Stimulated activated naive CD8-positive, alpha-beta T cell treated with anti-CD3 and anti-CD28 coated beads, Interleukin-15, amount 100 ng/mL, for 72 hours (primary cell): ENCODE measurements around the gene UGT1A10.
A peak's percentile ranks its signal among the peaks of the same experiment; 100 is the strongest.
"Not testable (repeated sequence)": the region's sequence is repeated elsewhere in the genome, so short reads cannot be mapped to it uniquely, and the experiment has no call there.

Experiments used
- ATAC-seq: fragments of 150-1000 bp; cut with Tn5 transposase; 2 replicates; pipeline ENCODE4 v1.10.0; 2021; ENCODE audit warnings: mild to moderate bottlenecking, moderate library complexity
- DNase-seq, 2 donors: peaks; one replicate each; pipeline ENCODE4 v3.0.0; 2021 to 2022
- H3K27ac Mint-ChIP-seq, 2 donors: one replicate each; pipeline ENCODE4 v1.8.0; 2022; ENCODE audit warnings: mild to moderate bottlenecking in 2 of 2, mixed read lengths in 2 of 2, moderate library complexity in 2 of 2
- H3K27me3 Mint-ChIP-seq: one replicate; pipeline ENCODE4 v1.8.0; 2022; ENCODE audit warnings: mixed read lengths
- H3K4me1 Mint-ChIP-seq: one replicate; pipeline ENCODE4 v1.8.0; 2022; ENCODE audit warnings: mild to moderate bottlenecking, mixed read lengths
- H3K4me3 Mint-ChIP-seq, 2 donors: one replicate each; pipeline ENCODE4 v1.8.0; 2022; ENCODE audit warnings: mild to moderate bottlenecking in 2 of 2, mixed read lengths in 2 of 2, moderate library complexity in 1 of 2
- H3K9me3 Mint-ChIP-seq, 2 donors: one replicate each; pipeline ENCODE4 v1.8.0; 2022; ENCODE audit warnings: mixed read lengths in 2 of 2

The UGT1A10 gene

DNA sequence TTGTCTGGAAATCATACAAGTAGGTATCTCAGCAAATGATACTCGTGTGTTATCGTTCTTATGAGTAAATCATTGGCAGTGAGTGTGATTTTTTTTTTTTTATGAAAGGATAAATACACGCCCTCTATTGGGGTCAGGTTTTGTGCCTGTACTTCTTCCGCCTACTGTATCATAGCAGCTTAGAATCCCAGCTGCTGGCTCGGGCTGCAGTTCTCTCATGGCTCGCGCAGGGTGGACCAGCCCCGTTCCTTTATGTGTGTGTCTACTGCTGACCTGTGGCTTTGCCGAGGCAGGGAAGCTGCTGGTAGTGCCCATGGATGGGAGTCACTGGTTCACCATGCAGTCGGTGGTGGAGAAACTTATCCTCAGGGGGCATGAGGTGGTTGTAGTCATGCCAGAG is at the start of gene UGT1A10:
Gene UGT1A10, plus strand, starts transcription at position 143 of the 400 bp plus-strand sequence. Its CDS starts 75 bp downstream, at position 218.
- H3K4me1 Mint-ChIP-seq, DNase-seq, H3K4me3 Mint-ChIP-seq, H3K9me3 Mint-ChIP-seq, H3K27ac Mint-ChIP-seq, ATAC-seq: not testable (repeated sequence)
- peaks cover 10% of the 10 kb centered on the region for H3K27me3 Mint-ChIP-seq

DNA sequence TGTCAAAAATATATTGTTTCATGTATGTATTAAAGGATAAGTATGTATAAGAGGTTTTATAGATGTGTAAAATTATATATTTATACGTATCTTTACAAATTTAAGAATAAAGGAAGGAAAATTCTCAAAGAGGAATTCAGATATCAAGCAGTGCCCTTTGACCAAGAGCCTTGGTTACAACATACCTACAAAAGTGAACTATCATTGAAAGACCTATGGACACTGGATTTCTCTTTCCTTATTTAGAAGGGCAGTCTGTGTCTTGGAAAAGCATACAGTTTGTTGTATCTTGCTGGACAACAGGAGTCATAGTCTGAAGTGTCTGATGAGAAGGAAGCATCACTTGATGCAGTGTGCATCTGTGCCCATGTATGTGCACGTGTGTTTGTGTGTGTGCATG is 47.8 kb upstream of the UGT1A10 start:
- Mint-ChIP-seq H3K27me3 (peaks cover 18% of the 10 kb centered on the region), H3K9me3 (peaks cover 0 to 8% of the 10 kb centered on the region in 2 donors), H3K27ac (no peak overlapping the region), H3K4me3 (no peak overlapping the region), H3K4me1 (no peaks in the 10 kb centered on the region)
- no peak for ATAC-seq
- DNase-seq = no peak

DNA sequence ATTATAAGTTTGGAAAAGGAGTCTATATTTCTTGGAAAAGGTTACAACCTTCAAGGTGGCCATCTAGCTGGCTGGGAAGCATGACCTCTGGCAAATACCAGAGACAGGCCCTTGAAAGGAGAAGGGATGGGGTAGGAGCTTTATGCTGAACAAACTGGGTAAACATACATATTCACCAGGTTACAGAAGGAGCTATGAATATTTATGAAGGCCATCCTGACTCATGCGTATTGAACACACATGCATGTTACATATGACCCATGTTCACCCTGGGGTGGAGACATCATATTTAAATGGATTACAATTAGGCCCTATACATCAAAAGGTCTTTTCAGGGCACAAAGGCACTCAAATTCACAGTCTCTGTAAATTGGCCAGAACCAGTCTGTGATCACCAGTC is 43.5 kb upstream of the UGT1A10 start:
- not testable (repeated sequence) for H3K27me3 Mint-ChIP-seq, H3K27ac Mint-ChIP-seq, DNase-seq, H3K4me3 Mint-ChIP-seq, H3K9me3 Mint-ChIP-seq, ATAC-seq, H3K4me1 Mint-ChIP-seq

DNA sequence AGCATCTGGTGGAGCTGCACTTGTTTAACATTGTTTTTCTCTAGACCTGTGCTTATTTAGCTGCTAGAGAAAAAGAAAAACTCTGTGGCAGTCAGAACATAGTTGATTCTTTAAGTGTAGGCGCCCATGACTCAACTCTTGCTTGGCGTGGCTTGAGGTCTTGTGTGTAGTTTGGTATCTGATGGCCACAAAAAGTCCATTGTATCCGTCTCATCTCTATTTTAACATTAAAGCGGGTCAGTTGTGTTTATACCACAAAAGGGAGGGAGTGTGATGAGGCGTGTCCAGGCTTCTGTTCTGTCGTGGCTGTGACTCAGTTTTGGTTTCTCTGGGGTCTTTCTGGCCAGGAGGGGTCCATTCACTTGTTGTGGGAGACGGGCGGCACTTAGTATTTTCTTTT is 43.0 kb upstream of the UGT1A10 start:
- no peaks in the 10 kb centered on the region for H3K9me3 Mint-ChIP-seq
- H3K27me3 Mint-ChIP-seq = peaks cover 7% of the 10 kb centered on the region
- no peak for ATAC-seq
- DNase-seq = no peak
- H3K27ac Mint-ChIP-seq = no peak overlapping the region
- H3K4me3 Mint-ChIP-seq = no peak overlapping the region
- H3K4me1 Mint-ChIP-seq = no peaks in the 10 kb centered on the region

DNA sequence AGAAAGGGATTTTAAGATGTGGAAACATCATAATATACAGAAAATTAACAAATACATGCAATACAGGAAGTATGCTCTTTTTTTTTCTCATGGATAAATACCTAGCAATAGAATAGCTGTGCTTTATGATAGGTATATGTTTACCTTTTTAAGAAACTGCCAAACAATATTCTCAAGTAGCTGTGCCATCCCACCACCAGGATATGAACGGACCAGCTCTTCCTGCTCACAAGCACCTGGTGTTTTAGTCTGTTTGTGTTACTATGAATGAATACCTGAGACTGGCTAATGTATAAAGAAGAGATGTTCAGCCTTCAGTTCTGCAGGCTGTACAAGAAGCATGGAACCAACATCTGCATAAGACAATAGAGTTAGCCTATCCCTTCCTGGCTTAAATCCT is 38.7 kb upstream of the UGT1A10 start:
- ATAC-seq (no peak), DNase-seq (no peak)
- no peak overlapping the region for H3K27ac Mint-ChIP-seq
- no peaks in the 10 kb centered on the region for H3K4me1 Mint-ChIP-seq
- peaks cover 23% of the 10 kb centered on the region for H3K27me3 Mint-ChIP-seq
- H3K4me3 Mint-ChIP-seq = no peak overlapping the region
- H3K9me3 Mint-ChIP-seq = peaks cover 0 to 2% of the 10 kb centered on the region in 2 donors

DNA sequence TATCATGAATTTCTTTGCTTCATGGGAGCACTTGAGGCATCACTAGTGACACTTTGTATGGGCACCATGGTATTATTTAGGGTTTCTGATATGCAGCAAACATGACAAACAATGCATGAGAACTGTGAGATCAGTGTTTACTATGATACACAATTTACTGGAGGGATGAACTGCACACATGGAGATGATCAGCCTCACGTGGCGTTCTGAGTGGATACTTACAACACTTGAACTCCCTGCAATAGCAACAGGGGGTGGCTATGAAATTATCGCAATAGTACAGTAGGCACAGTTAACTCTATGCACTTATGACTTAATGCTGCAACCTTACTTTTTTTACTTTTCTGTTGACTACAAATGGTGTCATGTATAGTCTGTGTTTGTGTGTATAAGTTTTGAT is 37.3 kb upstream of the UGT1A10 start:
- H3K4me3 Mint-ChIP-seq = no peak overlapping the region
- peaks cover 0 to 5% of the 10 kb centered on the region in 2 donors for H3K9me3 Mint-ChIP-seq
- no peak for ATAC-seq
- H3K4me1 Mint-ChIP-seq = no peaks in the 10 kb centered on the region
- no peak for DNase-seq
- peaks cover 29% of the 10 kb centered on the region for H3K27me3 Mint-ChIP-seq
- H3K27ac Mint-ChIP-seq = no peak overlapping the region

DNA sequence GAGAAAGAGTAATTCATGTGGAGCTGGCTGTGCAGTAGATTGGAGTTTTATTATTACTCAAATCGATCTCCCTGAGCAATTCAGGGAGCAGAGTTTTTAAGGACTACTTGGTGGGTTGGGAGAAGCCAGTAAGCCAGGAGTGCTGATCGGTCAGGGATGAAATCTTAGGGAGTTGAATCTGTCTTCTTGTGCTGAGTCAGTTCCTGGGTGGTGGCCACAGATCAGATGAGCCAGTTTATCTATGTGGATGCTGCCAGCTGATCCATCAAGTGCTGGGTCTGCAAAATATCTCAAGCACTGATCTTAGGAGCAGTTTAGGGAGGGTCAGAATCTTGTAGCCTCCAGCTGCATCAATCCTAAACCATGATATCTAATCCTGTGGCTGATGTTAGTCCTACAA is 35.9 kb upstream of the UGT1A10 start:
- no peak overlapping the region for H3K4me3 Mint-ChIP-seq
- H3K4me1 Mint-ChIP-seq = no peaks in the 10 kb centered on the region
- DNase-seq = no peak
- no peak overlapping the region for H3K27ac Mint-ChIP-seq
- peaks cover 21% of the 10 kb centered on the region for H3K27me3 Mint-ChIP-seq
- ATAC-seq = no peak
- peaks cover 0 to 5% of the 10 kb centered on the region in 2 donors for H3K9me3 Mint-ChIP-seq

DNA sequence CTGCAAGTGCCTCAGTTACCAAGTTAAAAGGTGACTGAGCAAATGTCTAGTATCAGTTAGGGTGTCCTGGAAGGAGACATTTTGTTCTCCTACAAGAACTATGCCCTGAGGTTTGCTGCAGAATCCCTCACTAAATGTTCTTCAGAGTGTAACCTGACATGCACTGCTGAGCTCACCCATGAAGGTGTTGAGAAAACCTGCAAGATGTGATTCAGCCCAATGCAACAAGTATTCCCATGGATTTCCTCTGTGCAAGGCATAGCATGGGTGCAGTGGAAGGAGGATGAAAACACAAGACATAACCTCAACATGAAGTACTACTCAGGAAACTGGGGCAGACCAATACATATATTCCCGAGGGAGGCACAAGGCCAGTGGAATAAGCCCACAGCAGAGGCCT is 34.2 kb upstream of the UGT1A10 start:
- Mint-ChIP-seq H3K27me3 (peaks cover 21% of the 10 kb centered on the region), H3K4me3 (no peak overlapping the region), H3K9me3 (peaks cover 0 to 5% of the 10 kb centered on the region in 2 donors), H3K4me1 (no peaks in the 10 kb centered on the region), H3K27ac (no peak overlapping the region)
- no peak for ATAC-seq
- DNase-seq = no peak

DNA sequence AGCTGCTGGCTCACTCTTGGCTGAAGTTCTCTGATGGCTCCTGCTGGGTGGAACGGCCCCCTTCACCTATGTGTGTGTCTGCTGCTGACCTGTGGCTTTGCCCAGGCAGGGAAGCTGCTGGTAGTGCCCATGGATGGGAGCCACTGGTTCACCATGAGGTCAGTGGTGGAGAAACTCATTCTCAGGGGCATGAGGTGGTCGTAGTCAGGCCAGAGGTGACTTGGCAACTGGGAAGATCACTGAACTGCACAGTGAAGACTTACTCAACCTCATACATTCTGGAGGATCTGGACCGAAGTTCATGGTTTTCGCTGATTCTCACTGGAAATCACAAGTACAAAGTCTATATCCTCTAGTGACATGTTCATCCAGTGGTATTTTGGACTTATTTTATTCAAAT is 32.7 kb upstream of the UGT1A10 start:
- Mint-ChIP-seq H3K27ac (no peak overlapping the region), H3K4me3 (no peak overlapping the region), H3K4me1 (no peaks in the 10 kb centered on the region), H3K9me3 (peaks cover 0 to 5% of the 10 kb centered on the region in 2 donors), H3K27me3 (peaks cover 21% of the 10 kb centered on the region)
- ATAC-seq (no peak), DNase-seq (no peak)

DNA sequence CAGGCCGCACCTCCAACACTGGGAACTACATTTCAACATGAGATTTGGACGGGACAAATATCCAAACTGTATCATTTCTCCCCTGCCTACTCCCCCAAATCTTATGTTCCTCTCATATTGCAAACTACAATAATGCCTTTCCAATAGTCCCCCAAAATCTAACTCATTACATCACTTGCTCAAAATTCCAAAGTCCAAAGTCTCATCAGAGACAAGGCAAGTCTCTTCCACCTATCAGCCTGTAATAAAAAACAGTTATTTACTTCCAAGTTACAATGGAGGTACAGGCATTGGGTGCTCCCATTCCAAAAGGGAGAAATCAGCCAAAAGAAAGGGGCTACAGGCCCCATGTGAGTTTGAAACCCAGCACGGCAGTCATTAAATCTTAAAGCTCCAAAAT is 31.4 kb upstream of the UGT1A10 start:
- ATAC-seq (no peak), DNase-seq (no peak)
- H3K27me3 Mint-ChIP-seq = peaks cover 20% of the 10 kb centered on the region
- H3K4me1 Mint-ChIP-seq = no peaks in the 10 kb centered on the region
- no peak overlapping the region for H3K4me3 Mint-ChIP-seq
- no peak overlapping the region for H3K27ac Mint-ChIP-seq
- peaks cover 0 to 5% of the 10 kb centered on the region in 2 donors for H3K9me3 Mint-ChIP-seq

DNA sequence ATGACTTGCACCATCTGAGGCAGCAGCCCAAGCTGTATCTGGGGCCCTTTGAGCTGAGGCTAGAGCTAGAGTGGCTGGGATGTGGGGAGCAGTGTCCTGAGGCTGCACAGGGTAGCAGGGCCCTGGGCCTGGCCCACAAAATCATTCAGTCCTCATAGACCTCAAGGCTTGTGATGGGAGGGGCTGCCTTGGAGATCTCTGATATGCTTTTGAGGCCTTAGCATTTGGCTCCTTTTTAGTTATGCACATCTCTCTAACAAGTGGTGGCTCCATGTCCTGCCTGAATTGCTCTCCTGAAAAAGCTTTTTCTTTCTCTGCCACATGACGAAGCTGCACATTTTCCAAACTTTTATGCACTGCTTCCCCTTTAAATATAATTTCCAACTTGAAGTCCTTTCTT is 30.6 kb upstream of the UGT1A10 start:
- H3K4me1 Mint-ChIP-seq = no peaks in the 10 kb centered on the region
- peaks cover 13% of the 10 kb centered on the region for H3K27me3 Mint-ChIP-seq
- DNase-seq (no peak), ATAC-seq (no peak)
- no peak overlapping the region for H3K4me3 Mint-ChIP-seq
- H3K27ac Mint-ChIP-seq = no peak overlapping the region
- peaks cover 4 to 13% of the 10 kb centered on the region in 2 donors for H3K9me3 Mint-ChIP-seq

DNA sequence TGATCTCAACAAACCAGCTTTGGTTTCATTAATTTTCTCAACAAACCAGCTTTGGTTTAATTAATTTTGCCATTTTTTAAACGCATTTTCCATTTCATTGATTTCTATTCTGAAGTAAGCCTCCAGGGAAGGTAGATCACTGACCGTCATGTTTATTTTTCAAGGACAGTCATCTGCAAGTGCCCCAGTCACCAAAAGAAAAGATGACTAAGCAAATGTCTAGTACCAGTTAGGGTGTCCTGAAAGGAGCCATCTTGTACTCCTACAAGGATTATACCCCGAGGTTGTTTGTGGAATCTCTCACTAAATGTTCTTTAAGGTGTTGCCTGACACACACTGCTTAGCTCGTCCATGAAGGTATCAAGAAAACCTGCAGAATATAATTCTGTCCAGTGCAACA is 25.0 kb upstream of the UGT1A10 start:
- no peak overlapping the region for H3K4me3 Mint-ChIP-seq
- H3K27me3 Mint-ChIP-seq = peaks cover 34% of the 10 kb centered on the region
- H3K27ac Mint-ChIP-seq = no peak overlapping the region
- DNase-seq (no peak), ATAC-seq (no peak)
- peaks cover 30 to 31% of the 10 kb centered on the region in 2 donors for H3K9me3 Mint-ChIP-seq
- H3K4me1 Mint-ChIP-seq = no peaks in the 10 kb centered on the region

DNA sequence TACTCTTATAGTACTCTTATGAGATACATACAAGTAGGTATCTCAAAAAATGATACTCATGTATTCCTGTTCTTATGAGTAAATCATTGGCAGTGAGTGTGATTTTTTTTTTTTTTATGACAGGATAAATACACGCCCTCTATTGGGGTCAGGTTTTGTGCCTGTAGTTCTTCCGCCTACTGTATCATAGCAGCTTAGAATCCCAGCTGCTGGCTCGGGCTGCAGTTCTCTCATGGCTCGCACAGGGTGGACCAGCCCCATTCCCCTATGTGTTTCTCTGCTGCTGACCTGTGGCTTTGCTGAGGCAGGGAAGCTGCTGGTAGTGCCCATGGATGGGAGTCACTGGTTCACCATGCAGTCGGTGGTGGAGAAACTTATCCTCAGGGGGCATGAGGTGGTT is 18.8 kb upstream of the UGT1A10 start, which contains the start of gene UGT1A8:
Gene UGT1A8, plus strand, starts transcription at position 158 of the 400 bp plus-strand sequence. Its CDS starts 75 bp downstream, at position 233.
- H3K4me3 Mint-ChIP-seq, ATAC-seq, DNase-seq, H3K4me1 Mint-ChIP-seq: not testable (repeated sequence)
- H3K27me3 Mint-ChIP-seq = peaks cover 55% of the 10 kb centered on the region
- H3K27ac Mint-ChIP-seq = peak within 1 kb of the TSS in 1 of 2 donors; percentile 55
- H3K9me3 Mint-ChIP-seq = peaks cover 10 to 19% of the 10 kb centered on the region in 2 donors

DNA sequence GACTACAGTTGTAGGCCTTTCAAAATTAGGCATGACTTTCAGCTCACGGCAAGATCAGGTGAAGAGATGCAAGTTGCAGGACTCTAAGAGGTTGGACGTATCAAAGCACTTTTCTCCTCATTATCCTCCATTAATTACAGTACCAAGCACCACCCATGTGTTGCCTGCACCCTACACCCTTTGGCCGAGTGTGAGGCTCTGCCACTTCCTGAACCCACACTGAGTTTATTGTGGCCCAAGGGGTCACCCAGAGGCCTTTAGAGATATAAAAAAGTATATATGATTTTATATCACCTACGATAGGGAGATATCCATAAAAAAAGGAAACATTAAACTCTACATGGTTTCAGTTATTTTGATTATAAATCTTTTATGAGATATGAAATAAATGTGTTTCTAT is 16.0 kb upstream of the UGT1A10 start:
- ATAC-seq (no peak), DNase-seq (no peak)
- Mint-ChIP-seq H3K27ac (no peak overlapping the region), H3K4me1 (no peaks in the 10 kb centered on the region), H3K27me3 (peaks cover 39% of the 10 kb centered on the region), H3K9me3 (peaks cover 8% of the 10 kb centered on the region in 2 donors), H3K4me3 (no peak overlapping the region)

DNA sequence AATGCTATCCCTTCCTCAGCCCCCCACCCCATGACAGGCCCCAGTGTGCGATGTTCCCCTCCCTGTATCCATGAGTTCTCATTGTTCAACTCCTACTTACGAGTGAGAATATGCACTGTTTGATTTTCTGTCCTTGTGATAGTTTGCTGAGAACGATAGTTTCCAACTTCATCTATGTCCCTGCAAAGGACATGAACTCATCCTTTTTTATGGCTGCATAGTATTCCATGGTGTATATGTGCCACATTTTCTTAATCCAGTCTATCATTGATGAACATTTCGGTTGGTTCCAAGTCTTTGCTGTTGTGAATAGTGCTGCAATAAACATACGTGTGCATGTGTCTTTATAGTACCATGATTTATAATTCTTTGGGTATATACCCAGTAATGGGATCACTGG is 14.4 kb upstream of the UGT1A10 start:
- H3K4me1 Mint-ChIP-seq, H3K27ac Mint-ChIP-seq, H3K9me3 Mint-ChIP-seq, ATAC-seq, DNase-seq, H3K4me3 Mint-ChIP-seq: not testable (repeated sequence)
- H3K27me3 Mint-ChIP-seq = peaks cover 29% of the 10 kb centered on the region

DNA sequence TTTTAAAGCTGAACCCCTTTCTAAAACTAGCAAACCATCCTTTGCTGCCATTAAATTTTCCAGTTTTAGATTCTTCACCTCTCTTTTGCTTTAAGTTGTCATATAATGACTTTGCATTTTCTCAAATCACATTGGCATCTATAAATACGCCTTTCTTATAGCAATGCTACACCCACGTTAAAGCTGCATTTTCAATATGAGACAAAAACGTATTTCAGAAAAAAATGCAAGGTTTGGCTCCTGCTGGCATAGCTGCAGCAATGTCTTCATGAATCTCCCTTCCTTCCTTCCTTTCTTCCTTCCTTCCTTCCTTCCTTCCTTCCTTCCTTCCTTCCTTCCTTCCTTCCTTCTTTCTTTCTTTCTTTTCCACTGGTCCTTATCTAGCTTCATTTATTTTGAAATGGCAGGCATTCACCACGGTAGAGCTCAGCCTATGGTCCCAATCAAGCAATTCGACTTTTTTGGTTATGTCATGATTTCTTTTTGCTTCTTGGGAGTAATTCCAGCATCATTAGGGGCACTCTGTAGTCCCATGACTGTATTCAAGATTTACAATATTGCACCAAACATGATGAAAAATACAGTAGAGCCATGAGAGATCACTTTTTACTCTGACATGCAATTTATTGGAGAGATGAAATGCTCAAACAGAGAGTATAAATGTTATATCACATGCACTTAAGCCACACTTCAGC is 8.8 kb upstream of the UGT1A10 start:
- Mint-ChIP-seq H3K27ac (no peak overlapping the region), H3K27me3 (peaks cover 24% of the 10 kb centered on the region), H3K4me1 (no peaks in the 10 kb centered on the region), H3K9me3 (peaks cover 25 to 34% of the 10 kb centered on the region in 2 donors), H3K4me3 (no peak overlapping the region)
- ATAC-seq = no peak
- DNase-seq = no peak

DNA sequence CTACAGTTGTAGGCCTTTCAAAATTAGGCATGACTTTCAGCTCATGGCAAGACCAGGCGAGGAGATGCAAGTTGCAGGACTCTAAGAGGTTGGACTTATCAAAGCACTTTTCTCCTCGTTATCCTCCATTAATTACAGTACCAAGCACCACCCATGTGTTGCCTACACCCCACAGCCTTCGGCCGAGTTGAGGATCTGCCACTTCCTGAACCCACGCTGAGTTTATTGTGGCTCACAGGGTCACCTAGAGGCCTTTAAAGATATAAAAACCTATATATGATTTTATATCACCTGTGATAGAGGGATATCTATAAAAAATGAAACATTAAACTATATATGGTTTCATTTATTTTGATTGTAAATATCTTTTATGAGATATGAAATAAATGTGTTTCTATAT is 2.6 kb downstream of the UGT1A10 start:
- no peak for DNase-seq
- no peak for ATAC-seq
- Mint-ChIP-seq H3K4me1 (peaks cover 8% of the 10 kb centered on the region), H3K4me3 (no peak overlapping the region), H3K27ac (no peak overlapping the region), H3K9me3 (no peaks in the 10 kb centered on the region), H3K27me3 (peaks cover 10% of the 10 kb centered on the region)
